Gastroesophageal sphincter (tissue), 4 donors: ENCODE measurements around the gene CNTNAP4. TPM values are rescaled to one million over a fixed set of nuclear protein-coding genes. Genes with fewer than 3 reads are reported as not detected.

ENCODE experiments used
- ATAC-seq: fragments of 150-250 bp; one replicate; pipeline ENCODE4 v1.9.1; 2016; ENCODE audit warnings: mild to moderate bottlenecking, moderate library complexity
- H3K27ac ChIP-seq, 4 donors: fragments of 200-600 bp; sonication (generic) in 3 of 4; 1 replicate in 3 of 4; 2 replicates in 1 of 4; pipeline ENCODE4 v1.5.1; 2016 to 2019
- H3K27me3 ChIP-seq: fragments of 200-600 bp; sonication (generic); one replicate; pipeline ENCODE4 v1.5.1; 2019
- H3K36me3 ChIP-seq, 2 donors: fragments of 200-600 bp; sonication (generic); one replicate each; pipeline ENCODE4 v1.5.1; 2019; ENCODE audit warnings: control low read depth in 1 of 2
- H3K4me1 ChIP-seq, 3 donors: fragments of 200-600 bp; sonication (generic); 1 replicate in 2 of 3; 2 replicates in 1 of 3; pipeline ENCODE4 v1.5.1; 2016 to 2019; ENCODE audit warnings: control low read depth in 2 of 3
- H3K4me3 ChIP-seq, 2 donors: fragments of 200-600 bp; sonication (generic); one replicate each; pipeline ENCODE4 v1.5.1; 2019; ENCODE audit warnings: mild to moderate bottlenecking in 1 of 2, moderate library complexity in 1 of 2
- H3K9me3 ChIP-seq, 3 donors: fragments of 200-600 bp; sonication (generic); one replicate each; pipeline ENCODE4 v1.5.1; 2017 to 2019; ENCODE audit warnings: control low read depth in 2 of 3
- CTCF ChIP-seq, 4 experiments: fragments of 200-600 bp in 2 of 4; fragments of 450-650 bp in 2 of 4; sonication (generic) in 1 of 4; IDR thresholded peaks; one replicate each; pipeline ENCODE4 v1.5.1; 2017 to 2019; ENCODE audit warnings: antibody characterized with exemption in 4 of 4, mild to moderate bottlenecking in 2 of 4, moderate library complexity in 2 of 4
- EP300 ChIP-seq: sonication (generic); formaldehyde crosslinking; IDR thresholded peaks from one replicate; pipeline ENCODE4 v1.6.1; 2017; ENCODE audit warnings: antibody characterized with exemption, mild to moderate bottlenecking
- POLR2A ChIP-seq, 2 donors: fragments of 450-650 bp; IDR thresholded peaks; one replicate each; pipeline ENCODE4 v1.6.1; 2017; ENCODE audit warnings: antibody characterized with exemption in 2 of 2, mild to moderate bottlenecking in 2 of 2, moderate library complexity in 1 of 2
- POLR2AphosphoS5 ChIP-seq: sonication (generic); formaldehyde crosslinking; IDR thresholded peaks from one replicate; pipeline ENCODE4 v1.6.1; 2017; ENCODE audit warnings: antibody characterized with exemption
- WGBS, 2 donors: methylation state at CpG; one replicate each; pipeline ENCODE4 v1.1.5; 2018; ENCODE audit warnings: low coverage in 1 of 2; 5-methylcytosine and 5-hydroxymethylcytosine counted together
- total RNA-seq, 4 donors: library from RNA; depleted of rRNA; stranded (reverse); fragments of >200 nt; gene quantifications; one replicate each; pipeline ENCODE4 v1.1.0, GENCODE V29; 2016

Gene CNTNAP4
- total RNA-seq, 4 donors from 2014 or later, result 0.13 to 0.94 (median 0.46) TPM

- 66 to 79% methylated on average over 5 of the region's 5 CpGs for WGBS, 2 donors
- Histone ChIP-seq H3K4me1 (no peaks in the 10 kb centered on the region), H3K36me3 (no peaks in the 10 kb centered on the region), H3K27me3 (no peaks in the 10 kb centered on the region), H3K9me3 (no peaks in the 10 kb centered on the region), H3K4me3 (no peak overlapping the region), H3K27ac (no peak overlapping the region)
- ATAC-seq, result no peak
- TF ChIP-seq POLR2A (IDR thresholded peaks at IDR 0.05) (no peak), POLR2AphosphoS5 (no peak), EP300 (no peak), CTCF (IDR thresholded peaks at IDR 0.05) (no peak)
These were observed 250.0 kb downstream of the CNTNAP4 start for GRCh38 chr16:76527244-76527643.

GRCh38 chr16:76529120-76529519, 251.9 kb downstream of the CNTNAP4 start:
- H3K27ac ChIP-seq, result no peak overlapping the region
- H3K9me3 ChIP-seq, result no peaks in the 10 kb centered on the region
- H3K4me3 ChIP-seq, result no peak overlapping the region
- no peak for ATAC-seq
- no peaks in the 10 kb centered on the region for H3K36me3 ChIP-seq
- no peaks in the 10 kb centered on the region for H3K27me3 ChIP-seq
- no peak for TF ChIP-seq CTCF (IDR thresholded peaks at IDR 0.05)
- TF ChIP-seq EP300, result no peak
- no peak for TF ChIP-seq POLR2AphosphoS5
- TF ChIP-seq POLR2A (IDR thresholded peaks at IDR 0.05), result no peak
- H3K4me1 ChIP-seq, result no peaks in the 10 kb centered on the region
- 92 to 93% methylated on average over 3 of the region's 3 CpGs for WGBS, 2 donors

GRCh38 chr16:76531236-76531635, 254.0 kb downstream of the CNTNAP4 start:
- 61 to 68% methylated on average over 3 to 5 of the region's 5 CpGs for WGBS, 2 donors
- TF ChIP-seq CTCF (IDR thresholded peaks at IDR 0.05), result no peak
- Histone ChIP-seq H3K27me3 (no peaks in the 10 kb centered on the region), H3K4me3 (no peak overlapping the region), H3K9me3 (no peaks in the 10 kb centered on the region), H3K36me3 (no peaks in the 10 kb centered on the region), H3K4me1 (no peaks in the 10 kb centered on the region), H3K27ac (no peak overlapping the region)
- ATAC-seq, result no peak

- TF ChIP-seq POLR2AphosphoS5 (no peak), EP300 (no peak), CTCF (IDR thresholded peaks at IDR 0.05) (no peak), POLR2A (IDR thresholded peaks at IDR 0.05) (no peak)
- 57 to 72% methylated on average over 5 of the region's 5 CpGs for WGBS, 2 donors
- no peak overlapping the region for H3K4me3 ChIP-seq
These were observed 255.2 kb downstream of the CNTNAP4 start for GRCh38 chr16:76532188-76532973.

GRCh38 chr16:76539609-76540008, 262.4 kb downstream of the CNTNAP4 start:
- 68 to 77% methylated on average over 3 of the region's 3 CpGs for WGBS, 2 donors
- no peaks in the 10 kb centered on the region for H3K9me3 ChIP-seq
- no peak overlapping the region for H3K27ac ChIP-seq
- no peaks in the 10 kb centered on the region for H3K4me1 ChIP-seq
- H3K4me3 ChIP-seq, result no peak overlapping the region
- H3K36me3 ChIP-seq, result no peaks in the 10 kb centered on the region
- no peaks in the 10 kb centered on the region for H3K27me3 ChIP-seq
- TF ChIP-seq EP300 (no peak), CTCF (IDR thresholded peaks at IDR 0.05) (no peak), POLR2AphosphoS5 (no peak), POLR2A (IDR thresholded peaks at IDR 0.05) (no peak)
- no peak for ATAC-seq

More at GRCh38 chr16:76532188-76532973, 255.2 kb downstream of the CNTNAP4 start:
- H3K27me3 ChIP-seq, result no peaks in the 10 kb centered on the region
- no peaks in the 10 kb centered on the region for H3K36me3 ChIP-seq
- H3K4me1 ChIP-seq, result no peaks in the 10 kb centered on the region
- H3K27ac ChIP-seq, result no peak overlapping the region
- ATAC-seq, result no peak
- no peaks in the 10 kb centered on the region for H3K9me3 ChIP-seq
